Posterior vena cava (tissue), 2 donors: ENCODE measurements around the gene RERG. TPM values are rescaled to one million over a fixed set of nuclear protein-coding genes. Genes with fewer than 3 reads are reported as not detected.

Source experiments
- DNase-seq: peaks from one replicate; pipeline ENCODE4 v3.0.0-alpha.2; 2020; ENCODE audit warnings: low spot score
- intact Hi-C, 2 donors: fragments of 100-400 bp; cut with DNase I; formaldehyde crosslinking; loops; one replicate each; pipeline versions ENCODE4 v1.14.1 to v1.14.2; 2022 to 2023
- long read RNA-seq, 2 donors: library from polyadenylated mRNA; unstranded; transcript quantifications; one replicate each; pipeline ENCODE4 v2.0.0, GENCODE V29; 2020 to 2021
- total RNA-seq, 2 donors: library from RNA; stranded (reverse); fragmentation: NEBNext Ultra II Directional; extraction: Animal tissue kit (Norgen Biotek cat#: 25700); gene quantifications; one replicate each; pipeline ENCODE4 v1.2.1, GENCODE V29; 2021
- donor health status: DM: yes; HTN: yes; CAD: no.
- donor health status: DM: yes; HTN: yes; CAD: no.

Gene RERG, protein sequence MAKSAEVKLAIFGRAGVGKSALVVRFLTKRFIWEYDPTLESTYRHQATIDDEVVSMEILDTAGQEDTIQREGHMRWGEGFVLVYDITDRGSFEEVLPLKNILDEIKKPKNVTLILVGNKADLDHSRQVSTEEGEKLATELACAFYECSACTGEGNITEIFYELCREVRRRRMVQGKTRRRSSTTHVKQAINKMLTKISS
- 100 to 1,000 TPM in 1 of 2 donors, 10 to 100 TPM in 1; 98.8 to 107 TPM for total RNA-seq
- long read RNA-seq, donor 1, transcript RERG-201 (5 exons, 2,264 nt): major isoform, 30 of 62 reads
- long read RNA-seq, donor 1, transcript RERG-209 (4 exons, 1,383 nt): minor isoform, 5 of 62 reads
- long read RNA-seq, donor 1, partial matches to known transcripts: 0 of 62 reads
- long read RNA-seq, donor 1, other reads (novel, unspliced or antisense): 27 of 62 reads
- long read RNA-seq, donor 2, transcript RERG-201 (5 exons, 2,264 nt): major isoform, 124 of 199 reads
- long read RNA-seq, donor 2, transcript RERG-209 (4 exons, 1,383 nt): minor isoform, 12 of 199 reads
- long read RNA-seq, donor 2, partial matches to known transcripts: 3 of 199 reads
- long read RNA-seq, donor 2, other reads (novel, unspliced or antisense): 60 of 199 reads

DNA sequence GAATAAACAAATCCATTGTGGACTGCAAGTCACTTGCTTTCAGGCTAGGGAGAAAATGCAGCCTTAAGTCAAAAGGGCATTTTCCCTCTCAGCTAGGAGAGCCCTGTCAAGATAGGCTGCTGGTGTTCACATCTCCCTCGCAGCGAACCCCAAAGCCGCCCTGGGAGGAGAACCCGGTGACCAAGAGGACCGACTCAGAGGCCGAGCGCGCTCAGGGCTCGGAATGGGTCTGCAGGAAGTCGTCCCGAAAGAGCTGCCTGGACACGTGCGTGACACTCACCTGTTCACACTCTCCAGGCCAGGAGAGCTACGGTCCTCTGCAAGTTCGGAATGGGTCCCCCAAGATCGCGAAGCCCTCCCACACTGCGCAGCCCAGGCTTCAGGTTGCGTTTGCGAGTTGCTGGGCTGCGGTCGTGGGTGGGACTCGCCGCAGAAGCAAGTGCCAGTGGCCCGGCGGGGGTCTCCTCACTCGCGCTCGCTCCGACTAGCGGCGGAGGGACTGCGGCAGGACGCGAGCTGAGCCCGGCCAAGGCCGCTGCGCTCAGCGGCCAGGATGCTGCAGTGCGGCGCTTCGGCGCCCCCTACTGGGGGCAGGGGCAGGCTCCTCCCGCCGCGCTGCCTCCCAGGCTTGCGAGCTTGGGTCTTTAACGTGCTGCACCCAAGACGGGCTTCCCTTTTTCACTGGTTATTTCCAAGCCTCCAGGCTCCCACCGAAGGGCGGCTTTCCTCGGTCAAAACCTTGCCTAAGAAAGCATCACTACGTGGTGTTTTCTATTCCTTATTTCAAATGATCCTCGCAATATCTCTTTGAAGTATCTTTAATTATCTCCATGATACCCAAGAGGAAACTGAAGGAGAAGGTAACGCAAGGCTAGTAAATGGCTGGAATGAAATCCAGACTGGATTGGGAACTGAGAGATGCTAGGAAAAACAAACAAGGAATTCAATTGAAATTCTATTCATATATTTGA is at the start of gene RERG:
Gene RERG (minus strand): TSS at position 503 of the 971 bp plus-strand sequence. CDS start 3,928 bp downstream, outside the sequence.
- DNase-seq: peak; percentile 94
- intact Hi-C loops: loop anchor here in 1 of 2 donors (5.0 to 10.0 kb wide), 3 partner anchors 69 to 374 kb away; no protein-coding TSS in a partner anchor

DNA sequence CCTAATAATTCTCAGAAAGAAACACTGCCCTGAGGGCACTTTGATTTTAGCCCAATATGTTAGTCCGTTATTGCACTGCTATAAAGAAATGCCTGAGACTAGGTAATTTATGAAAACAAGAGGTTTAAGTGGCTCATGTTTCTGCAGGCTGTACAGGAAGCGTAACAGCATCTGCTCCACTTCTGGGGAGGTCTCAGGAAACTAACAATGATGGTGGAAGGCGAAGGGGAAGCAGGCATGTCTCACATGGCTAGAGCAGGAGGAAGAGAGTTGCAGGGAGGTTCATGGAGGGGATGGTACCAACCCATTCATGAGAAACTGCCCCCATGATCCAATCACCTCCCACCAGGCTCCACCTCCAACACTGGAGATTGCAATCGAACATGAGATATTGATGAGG is 49.4 kb upstream of the RERG start:
- no peak for DNase-seq
- intact Hi-C loops: loop anchor here in 1 of 2 donors (10.0 kb wide), 2 partner anchors 276 to 314 kb away; no protein-coding TSS in a partner anchor

DNA sequence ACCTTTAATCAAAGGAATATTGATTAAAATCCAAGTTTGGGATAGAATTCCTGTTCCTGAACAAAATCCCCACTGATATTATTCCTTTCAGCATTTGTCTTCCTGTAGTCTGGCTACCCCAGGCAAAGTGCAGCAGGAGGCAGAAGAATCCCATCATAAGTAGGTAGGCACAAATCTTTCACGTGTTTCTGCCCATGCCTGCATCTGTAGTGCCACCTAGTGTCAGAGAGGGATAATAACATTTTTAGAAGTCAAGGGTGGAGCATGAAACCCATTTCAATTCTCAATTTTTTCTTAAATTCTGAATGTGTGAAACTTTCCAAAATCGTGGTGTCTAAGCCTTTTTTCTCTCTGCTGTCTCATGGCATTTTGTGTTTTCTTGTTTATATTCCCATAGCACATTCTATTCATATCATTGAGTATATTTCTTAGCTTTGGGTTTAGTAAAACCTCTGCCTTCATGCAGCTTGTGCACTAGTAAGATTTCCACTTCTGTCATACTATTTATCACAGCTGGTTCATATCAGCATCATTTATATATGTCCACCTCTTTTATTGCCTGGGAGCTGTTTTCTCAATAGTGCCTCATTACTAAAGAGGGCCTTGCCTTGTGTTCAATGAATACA is 47.8 kb upstream of the RERG start:
- no peak for DNase-seq
- intact Hi-C loops: loop anchor here (5.0 to 10.0 kb wide), 2 partner anchors 37 to 424 kb away; partner anchors contain the start of gene ART4 (in 1 of the 2)

DNA sequence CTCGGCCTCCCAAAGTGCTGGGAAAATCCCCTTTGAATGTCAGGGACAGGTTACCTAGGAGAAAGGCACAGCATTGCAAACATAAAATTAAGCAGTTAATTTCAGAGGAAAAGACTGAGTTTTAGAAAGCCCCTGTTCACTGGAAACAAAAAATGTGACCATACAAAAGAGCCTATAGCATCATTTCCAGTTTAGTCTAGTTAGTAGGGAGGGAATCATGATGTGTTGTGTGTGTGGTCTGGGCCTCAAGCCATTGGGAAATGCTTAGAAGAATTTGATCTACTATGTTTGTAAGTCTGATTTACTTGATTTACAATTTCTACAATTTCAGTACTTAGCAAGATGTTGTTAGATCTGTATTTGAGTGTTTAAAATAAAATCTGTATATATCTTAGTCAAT is 47.1 kb upstream of the RERG start:
- no peak for DNase-seq
- intact Hi-C loops: loop anchor here (5.0 to 10.0 kb wide), 2 partner anchors 36 to 424 kb away; partner anchors contain the start of gene ART4 (in 1 of the 2)

DNA sequence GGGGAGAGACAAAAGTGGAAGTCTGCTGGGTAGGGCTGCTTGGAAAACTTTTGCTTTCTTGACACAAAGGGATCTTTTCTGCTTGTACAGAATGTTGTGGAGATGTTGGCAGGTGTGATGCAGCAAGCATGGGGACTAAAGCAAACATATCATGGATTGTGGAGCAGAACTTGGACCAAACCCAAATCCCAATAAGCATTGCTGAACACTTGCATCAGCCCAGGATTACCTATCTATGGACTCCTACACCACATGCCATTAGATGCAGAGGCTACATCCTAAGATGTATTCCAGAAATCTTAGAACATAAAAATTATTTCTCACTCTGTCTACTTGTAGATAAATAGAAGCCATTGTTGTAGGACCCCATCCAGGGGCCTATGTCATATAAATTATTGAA is 44.7 kb upstream of the RERG start:
- intact Hi-C loops: loop anchor here (5.0 to 10.0 kb wide), 2 partner anchors 34 to 421 kb away; partner anchors contain the start of gene ART4 (in 1 of the 2)
- no peak for DNase-seq

DNA sequence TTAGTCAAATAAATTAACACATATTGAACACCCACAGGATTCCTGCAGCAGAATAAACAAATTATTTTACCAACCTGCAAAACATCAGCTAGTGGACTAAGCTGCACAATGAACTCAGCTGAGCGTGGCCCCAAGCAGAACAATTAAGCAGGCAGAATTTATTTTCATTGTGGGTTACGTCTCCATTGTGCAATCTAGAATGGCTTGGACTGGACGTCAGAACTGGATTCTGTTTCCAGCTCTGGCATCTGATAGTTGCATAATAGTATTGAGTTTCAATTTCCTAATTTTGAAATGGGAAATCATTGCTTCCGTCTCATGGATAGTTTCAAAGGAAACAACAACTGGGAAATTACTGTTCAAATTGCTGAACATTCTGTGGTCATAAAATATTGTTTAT is 35.5 kb upstream of the RERG start:
- DNase-seq: no peak
- intact Hi-C loops: no loop called here

DNA sequence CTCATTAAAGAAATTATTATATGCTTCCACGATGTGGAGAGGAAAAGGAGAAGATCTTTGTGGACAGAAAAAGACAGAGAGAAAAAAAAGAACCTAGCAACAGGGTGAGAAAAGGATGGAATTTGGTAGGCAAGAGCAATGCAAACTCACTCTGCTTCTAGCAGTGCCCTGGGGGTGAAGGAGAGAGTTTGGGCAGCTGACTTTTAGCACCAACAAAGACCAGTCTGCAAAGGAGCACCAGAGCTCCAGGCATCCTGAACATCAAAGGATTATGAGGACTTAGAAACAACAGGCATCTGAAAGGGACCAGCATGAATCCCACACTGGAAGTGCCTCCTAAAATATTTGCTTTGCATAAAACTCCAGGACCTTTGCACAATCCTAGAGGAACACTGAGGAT is 32.8 kb upstream of the RERG start:
- intact Hi-C loops: no loop called here
- no peak for DNase-seq

DNA sequence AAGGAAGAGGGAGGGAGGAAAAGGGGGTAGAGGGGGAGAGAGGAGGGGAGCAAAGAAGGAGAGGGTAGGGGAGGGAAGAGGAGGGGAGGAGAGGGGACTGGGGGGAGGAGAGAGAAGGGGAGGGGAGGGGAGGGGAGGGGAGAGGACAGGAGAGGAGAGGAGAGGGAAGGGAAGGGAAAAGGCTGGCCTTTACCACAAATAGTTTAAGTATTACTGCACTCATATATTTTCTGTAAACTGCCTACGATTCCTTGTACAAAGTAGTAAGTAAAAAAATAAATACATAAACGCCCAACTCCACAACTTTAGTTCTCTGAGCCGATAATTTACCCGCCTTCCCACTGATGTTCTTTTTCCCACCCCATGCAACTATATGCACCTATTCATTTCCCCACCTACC is 23.7 kb upstream of the RERG start:
- DNase-seq: no peak
- intact Hi-C loops: no loop called here

DNA sequence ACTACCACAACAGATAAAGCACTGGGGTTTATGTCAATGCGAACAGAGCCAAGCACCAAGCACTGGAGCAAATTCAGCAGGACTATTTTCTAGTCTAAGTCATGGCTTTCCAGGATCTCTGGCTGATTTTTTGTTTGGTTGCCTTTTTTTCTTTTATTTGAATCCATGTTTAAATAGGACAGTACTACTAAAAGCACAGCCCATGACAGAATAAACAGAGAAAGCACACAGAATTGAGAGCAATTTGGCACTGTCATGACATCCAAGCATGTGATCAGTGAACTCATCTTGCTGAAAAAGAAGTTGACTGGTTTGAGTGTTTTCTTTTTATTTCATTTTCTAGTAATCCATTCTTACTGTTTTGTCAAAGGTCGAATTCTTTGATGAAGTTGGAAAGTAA is 23.1 kb upstream of the RERG start:
- intact Hi-C loops: no loop called here
- DNase-seq: no peak

DNA sequence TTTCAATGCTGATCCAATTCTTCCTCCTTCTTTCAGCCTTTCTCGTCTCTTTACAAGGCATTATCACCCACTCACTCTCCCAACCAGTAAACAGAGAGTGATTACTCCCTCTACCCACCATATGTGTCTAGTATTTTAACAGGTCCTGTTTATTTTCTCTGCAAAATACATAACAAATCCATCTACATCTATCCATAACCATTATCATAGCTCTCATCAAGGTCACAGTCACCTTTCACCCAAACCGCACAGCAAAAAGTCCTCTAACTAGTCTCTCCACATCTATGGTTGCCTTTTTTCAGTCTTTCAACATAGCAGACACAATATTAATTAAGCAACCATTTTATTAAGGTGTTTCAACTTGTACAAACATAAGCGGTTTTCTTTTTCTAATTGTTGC is 21.9 kb upstream of the RERG start:
- no peak for DNase-seq
- intact Hi-C loops: no loop called here

DNA sequence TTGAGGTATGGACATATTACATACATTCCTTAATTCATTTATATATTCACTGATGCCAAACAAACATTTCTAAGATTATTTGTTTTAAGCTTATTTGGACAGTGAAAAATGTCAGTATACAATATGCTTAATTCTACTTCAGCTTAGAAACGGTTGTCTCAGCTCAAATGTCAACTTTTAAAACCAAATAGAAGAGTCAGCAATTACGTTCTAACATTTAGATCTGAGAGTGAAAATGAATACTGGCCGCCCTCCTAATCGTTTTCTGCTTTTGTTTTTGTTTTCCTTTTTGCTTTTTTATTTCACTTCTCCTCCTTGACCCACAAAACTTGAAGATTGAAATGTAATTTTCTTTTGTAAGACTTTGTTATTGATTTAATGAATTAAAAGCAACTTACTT is 19.7 kb upstream of the RERG start:
- no peak for DNase-seq
- intact Hi-C loops: no loop called here

DNA sequence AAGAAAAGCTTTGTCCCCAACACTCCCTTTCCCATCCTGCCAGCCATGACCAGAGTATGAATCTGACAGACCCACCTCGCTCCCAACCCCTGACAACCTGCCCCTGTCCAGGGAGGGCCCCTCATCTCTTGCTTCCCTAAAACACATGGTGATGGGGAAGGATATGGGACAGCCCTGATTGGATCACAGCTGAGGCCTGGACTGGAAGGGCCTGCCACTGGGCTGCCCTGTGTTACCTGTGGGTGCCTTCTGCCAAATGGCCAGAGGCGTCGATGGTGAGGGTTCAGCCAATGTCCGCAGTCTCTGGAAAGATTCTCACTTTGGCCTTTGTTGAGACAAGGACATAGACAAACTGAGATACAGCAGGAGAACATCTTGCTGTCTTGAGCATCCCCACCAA is 13.3 kb upstream of the RERG start:
- no peak for DNase-seq
- intact Hi-C loops: loop anchor here in 1 of 2 donors (5.0 kb wide), 1 partner anchor 33 kb away; no protein-coding TSS in a partner anchor

DNA sequence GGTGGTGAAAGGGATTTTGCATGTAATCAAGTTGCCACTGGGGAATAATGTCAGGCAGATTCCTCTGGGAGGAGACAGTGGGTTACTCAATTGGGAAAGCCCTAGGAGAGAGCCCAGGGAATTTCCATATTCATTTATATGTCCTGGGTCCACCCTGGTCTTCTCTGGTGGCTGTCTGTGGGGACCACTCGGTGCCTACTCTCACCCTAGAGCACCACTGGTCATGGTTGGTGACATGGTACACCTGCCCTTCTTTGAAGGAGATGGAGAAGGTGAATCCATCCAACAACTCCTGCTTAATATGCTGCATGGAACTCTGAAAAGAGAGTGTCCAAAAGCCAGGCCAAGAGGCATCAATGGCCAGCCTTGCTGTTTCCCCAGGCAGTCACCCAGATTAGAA is 12.8 kb upstream of the RERG start:
- no peak for DNase-seq
- intact Hi-C loops: loop anchor here in 1 of 2 donors (5.0 kb wide), 1 partner anchor 33 kb away; no protein-coding TSS in a partner anchor

DNA sequence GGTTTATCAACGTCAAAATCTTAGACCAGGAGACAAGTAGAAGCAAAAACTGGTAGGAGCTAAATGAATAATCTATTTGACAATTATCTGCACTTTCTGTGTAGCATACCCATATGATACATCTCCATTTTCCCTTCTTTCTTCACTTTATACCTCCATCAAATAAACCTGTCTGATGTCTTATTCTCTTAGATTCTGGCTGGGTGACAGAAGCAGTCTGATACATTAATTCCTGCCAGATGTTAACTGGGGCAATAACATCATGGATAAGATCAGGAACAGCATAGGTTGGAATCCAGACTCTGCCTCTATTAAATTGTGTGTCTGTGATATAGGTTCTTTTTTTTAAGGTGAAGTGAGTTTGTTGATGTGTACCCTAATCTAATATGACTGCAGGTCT is 11.7 kb upstream of the RERG start:
- DNase-seq: no peak
- intact Hi-C loops: loop anchor here in 1 of 2 donors (5.0 kb wide), 1 partner anchor 34 kb away; no protein-coding TSS in a partner anchor

DNA sequence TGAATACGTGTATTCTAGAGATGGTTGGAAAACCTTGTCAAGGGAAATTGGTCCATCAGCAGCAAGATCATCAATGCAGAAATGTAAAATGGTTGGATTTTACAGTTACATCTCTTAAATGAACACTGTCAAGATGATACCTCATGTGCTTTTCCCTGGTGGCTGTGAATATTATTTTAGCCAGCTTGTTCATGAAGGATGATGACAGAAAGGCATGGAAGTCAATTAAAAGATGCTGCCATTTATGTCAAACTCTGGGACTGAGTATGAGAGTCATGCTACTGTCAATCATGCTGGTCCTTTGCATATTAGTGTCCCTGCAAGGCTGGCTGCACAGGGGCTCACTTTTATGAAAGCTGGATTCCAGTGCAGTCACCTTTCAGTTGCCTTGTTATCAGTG is 10.3 kb upstream of the RERG start:
- intact Hi-C loops: loop anchor here in 1 of 2 donors (5.0 kb wide), 1 partner anchor 36 kb away; no protein-coding TSS in a partner anchor
- no peak for DNase-seq

DNA sequence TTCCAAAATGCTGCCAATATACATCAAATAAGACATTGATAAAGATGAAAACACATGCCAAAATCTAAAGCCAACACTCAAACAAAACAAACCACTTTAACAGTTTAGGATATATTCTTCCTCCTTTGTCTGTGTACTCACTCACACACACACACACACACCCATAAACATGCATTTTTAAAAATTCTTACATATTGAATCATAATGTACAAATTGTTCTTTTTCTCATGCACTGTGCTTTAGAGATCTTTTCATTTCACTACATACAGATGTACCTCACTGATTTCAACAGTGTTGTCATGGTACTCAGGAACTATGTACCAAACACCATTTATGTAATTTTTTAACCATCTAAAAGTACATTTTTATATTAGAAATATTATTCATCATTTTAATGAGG is 9.5 kb upstream of the RERG start:
- intact Hi-C loops: loop anchor here in 1 of 2 donors (5.0 kb wide), 1 partner anchor 37 kb away; no protein-coding TSS in a partner anchor
- no peak for DNase-seq

DNA sequence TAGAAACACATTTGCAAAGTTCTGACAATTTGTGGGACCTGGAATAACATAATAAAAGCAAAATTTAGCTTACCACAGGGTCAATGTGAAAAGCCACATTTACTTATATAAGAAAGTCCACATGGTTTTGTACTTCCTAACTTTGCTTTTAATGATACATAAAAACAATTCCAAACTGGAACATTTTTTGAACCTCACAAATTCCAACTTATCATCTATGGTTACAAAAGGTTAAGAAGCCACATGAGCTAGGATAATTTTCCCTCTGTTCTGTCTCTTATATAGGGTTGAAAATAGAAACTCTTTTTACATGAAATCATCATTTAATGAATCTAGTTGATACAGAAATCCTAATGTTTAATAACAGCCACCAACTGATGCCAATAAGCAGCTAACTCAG is 8.9 kb upstream of the RERG start:
- DNase-seq: no peak
- intact Hi-C loops: loop anchor here in 1 of 2 donors (5.0 kb wide), 1 partner anchor 37 kb away; no protein-coding TSS in a partner anchor

DNA sequence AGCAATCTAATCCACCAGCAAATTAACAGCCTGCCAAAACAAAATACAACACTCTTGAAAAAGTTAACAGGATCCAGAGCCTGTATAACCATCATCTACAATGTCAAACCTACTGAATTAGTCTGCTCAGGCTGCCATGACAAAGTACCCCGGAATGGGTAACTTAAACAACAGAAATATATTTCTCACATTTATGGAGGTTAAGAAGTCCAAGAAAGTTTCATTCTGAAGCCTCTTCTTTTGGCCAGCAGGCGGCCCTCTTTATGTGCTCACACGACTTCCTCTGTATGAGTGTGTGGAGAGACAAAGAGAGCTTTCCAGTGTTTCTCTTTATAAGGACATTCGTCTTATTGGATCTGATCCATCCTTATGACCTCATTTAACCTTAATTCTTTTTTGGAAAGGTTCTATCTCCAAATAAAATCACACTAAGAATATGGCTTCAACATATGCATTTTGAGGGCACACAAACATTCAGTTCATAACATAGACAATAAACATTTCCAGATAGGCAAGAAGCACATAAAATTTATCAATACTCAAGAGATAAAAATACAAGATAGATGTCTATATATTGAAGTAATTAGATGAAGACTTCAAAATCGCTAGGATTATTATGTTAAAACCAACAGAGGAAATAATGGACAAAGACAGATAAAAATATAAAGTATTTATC is 5.9 kb upstream of the RERG start:
- peak; percentile 85 for DNase-seq
- intact Hi-C loops: loop anchor here in 1 of 2 donors (5.0 to 10.0 kb wide), 2 partner anchors 35 to 222 kb away; no protein-coding TSS in a partner anchor
